Fibroblast of gingiva (primary cell): ENCODE results near the gene STIM2.

Source experiments
- DNase-seq: peaks from one replicate; pipeline ENCODE4 v3.0.0-alpha.2; 2011; ENCODE audit warnings: low read depth

Gene STIM2

DNA sequence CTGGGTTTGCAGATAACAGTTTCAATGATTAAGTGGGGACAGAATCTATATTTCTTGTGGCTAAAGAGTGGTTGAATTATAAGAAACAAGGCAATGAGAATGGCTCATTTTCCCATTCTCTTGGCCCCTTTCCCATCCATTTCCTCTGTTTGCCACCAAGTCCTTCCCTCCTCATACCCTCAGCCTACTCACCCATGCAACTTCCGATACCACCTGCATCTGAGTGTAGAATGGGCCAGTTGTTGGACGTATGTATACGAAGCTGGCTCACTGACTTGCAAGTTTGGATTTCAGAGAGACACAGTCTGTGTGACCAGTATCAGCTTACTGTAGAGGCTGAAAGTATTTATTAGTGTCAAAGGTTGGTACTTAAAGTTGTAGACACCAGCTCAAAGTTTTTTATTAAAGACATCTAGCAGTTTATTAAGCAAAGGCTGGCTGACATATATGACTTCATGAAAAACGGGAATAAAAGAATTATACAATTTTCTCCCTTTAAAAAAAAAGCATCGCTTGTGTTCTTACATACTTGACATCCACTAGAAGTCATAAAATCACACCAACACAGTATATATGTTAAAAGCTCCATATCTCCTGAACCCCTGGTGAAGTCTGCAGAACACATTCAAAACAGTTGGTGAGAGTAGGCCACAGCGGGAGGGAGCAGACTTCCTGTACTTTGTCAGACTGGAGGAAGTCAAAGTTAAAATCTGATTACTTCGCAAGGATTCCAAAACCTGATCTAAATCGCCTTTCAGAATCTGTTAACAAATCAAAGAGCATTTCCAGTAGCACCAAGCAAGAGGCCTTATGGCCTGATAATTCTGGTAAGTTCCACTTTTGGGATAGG lies 22.4 kb upstream of the STIM2 start:
- no peak for DNase-seq

DNA sequence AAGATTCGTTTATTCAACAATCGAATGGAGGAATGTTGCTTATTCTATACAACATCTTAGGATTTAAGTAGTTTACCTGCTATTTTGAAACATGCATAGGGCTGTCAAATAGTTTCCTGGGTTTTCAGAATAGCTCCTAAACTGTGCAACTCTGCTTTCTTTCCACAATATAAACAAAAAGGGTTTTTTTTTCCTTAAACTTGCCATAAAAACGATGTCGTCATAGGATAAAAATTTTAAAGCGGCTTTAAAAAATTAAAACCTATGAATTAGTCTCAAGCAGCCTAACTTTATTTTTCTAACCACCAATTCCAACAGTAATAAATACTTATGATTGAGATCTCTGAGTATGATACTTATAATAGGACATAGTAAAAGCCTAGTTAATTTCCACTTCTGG lies 21.6 kb upstream of the STIM2 start:
- no peak for DNase-seq

DNA sequence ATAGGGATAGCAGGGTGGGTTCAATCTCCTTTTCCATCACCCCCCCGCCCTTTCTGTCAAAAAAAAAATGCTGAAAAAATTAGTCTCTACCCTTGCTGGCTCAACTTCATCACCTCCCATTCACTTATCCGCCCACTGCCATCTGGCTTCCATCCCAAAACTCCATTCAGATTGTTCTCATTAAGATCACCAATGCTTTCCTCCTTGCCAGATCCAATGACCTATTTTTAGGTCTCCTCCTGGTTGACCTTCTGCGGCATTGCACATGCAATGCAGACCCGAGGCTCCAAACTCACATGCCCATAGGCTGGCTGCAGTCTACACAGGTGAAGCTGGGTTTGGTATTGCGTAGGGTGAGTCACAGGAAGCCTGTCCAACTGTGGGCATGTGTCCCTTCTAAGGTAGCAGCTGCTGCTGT lies 21.1 kb upstream of the STIM2 start:
- DNase-seq: peak; percentile 35

DNA sequence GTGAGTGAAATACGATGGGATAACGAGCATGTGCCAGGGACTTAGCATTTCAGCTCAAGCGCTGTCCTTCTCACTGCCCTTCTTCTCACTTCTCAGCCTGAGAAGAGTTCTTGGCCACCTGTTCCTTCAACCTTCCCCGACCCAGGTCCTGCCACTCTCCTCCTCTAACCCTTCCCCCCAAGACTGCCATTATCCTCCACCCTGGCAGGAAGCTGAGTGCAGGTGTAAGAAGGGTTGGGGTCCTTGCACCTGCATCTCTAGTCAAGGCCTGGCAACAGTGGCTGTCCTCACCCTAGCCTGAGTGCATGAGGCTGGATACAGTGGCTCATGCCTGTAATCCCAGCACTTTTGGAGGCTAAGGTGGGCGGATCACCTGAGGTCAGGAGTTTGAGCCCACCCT lies 19.9 kb upstream of the STIM2 start:
- no peak for DNase-seq

DNA sequence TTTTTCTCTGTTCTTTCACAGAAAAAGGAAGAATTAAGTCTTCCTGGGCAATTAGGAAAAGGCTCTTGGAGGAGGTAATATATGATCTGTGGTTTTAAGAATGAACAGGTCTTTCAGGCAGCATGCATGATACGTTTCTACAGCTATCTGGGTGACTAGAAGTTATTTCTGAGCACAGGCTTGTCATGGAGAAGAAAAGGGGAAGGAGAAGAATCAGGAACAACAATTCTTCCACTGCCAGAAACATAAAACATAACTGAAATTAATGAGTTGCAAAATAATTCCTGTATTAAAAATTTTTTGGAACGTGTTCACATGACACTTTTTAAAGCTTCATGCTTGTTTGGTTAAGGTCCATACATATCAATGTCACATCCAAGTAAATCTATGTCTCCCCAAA lies 17.7 kb upstream of the STIM2 start:
- no peak for DNase-seq

DNA sequence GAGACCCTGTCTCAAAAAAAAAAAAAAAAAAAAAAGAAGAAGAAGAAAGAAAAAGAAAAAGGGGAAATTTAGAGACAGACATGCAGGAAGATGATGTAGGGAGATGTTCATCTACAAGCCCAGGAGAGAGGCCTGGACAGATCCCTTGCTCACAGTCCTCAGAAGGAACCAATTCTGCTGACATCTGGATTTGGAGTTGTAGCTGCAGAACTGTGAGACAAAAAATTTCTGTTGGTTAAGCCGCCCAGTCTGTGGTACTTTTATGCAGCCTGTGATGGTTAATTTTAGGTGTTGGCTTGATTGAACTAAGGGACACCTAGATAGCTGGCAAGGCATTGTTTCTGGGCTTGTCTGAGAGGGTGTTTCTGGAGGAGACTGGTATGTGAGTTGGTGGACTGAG lies 10.1 kb upstream of the STIM2 start:
- DNase-seq: no peak

DNA sequence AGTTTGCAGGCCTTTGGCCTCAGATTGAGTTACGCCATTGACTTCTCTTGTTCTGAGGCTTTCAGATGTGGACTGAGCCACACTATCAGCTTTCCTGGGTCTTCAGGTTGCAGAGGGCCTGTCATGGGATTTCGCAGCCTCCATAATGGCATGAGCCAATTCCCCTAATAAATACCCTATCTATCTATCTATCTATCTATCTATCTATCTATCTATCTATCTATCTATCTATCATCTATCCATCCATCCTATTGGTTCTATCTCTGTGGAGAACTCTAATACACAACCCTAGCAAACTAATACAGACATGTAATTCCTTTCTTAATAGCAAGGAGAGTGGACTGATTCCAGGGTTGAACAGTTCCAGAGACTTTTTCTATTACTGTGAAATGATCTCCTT lies 9.5 kb upstream of the STIM2 start:
- DNase-seq: no peak

DNA sequence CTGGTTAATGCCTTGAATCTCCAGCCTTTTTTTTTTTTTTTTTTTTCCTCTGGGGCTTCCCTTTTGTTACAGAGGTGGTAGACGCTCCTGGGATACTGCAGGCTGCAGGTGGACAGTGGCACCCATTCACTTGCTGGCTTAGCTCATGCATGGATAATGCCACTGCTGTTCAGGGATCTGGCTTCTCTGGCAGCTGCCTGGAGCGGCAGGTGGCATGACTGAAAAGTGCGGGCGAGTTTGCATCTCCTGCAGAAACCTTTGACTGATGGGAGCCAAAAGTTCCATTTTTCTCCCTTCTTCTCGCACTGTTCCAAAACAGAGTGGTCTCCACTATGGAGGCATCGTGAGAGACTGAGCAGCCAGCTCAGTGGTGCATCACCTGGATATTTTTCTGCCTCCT lies 5.9 kb upstream of the STIM2 start:
- DNase-seq: no peak

DNA sequence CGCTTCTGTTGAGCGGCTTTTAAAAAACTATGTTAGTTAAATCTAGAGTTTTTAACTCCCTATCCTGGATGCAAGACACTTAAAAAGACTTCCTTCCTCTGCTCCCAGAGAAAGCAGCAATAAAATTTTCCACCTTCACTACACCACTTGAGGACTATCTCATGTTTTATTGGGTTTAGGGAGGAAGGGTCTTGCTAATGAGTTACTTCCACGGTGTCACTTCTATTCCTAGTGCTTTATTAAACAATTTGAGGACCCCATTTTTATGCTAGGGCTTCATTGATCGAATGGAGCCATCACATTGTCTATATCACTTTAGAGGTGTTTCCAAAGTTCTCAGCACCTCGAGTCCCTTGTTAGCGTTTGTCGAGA lies 3.7 kb upstream of the STIM2 start:
- no peak for DNase-seq

DNA sequence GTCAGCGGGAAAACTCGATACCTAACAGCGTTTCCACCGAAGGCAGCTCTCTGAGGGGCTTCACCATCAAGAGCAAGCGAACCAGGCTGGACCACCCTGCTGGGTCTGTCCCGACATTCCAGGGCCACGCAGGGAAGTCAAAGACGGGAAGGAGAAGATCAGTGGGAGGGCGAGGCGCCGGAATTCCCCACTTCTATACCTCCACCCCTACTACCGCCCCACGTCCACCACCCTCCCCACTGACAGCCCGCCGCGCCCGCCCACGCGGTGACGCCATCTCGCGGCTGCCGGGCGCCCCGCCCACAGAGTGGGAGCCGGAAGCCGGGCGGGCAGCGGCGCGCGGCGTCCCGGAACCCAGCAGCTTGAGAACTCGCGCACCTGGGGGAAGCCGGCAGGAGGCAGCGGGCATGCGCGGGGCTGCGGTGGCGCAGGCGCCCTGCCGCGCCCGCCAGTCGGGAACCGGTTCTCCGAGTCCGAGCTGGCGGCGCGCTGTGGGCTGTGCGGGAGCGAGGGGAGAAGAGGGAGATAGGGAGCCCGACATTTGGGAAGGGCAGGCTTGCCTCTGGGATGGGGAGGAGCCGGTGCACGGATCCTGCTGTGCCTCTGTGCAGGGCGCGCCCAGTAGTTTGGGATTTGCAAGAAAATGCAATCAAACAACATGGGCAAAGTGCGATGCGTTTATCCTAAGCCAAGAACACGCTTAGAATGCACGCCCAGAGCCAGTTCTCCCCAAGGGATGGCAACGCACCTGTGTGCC lies 3.2 kb upstream of the STIM2 start:
- peak; percentile 77 for DNase-seq

DNA sequence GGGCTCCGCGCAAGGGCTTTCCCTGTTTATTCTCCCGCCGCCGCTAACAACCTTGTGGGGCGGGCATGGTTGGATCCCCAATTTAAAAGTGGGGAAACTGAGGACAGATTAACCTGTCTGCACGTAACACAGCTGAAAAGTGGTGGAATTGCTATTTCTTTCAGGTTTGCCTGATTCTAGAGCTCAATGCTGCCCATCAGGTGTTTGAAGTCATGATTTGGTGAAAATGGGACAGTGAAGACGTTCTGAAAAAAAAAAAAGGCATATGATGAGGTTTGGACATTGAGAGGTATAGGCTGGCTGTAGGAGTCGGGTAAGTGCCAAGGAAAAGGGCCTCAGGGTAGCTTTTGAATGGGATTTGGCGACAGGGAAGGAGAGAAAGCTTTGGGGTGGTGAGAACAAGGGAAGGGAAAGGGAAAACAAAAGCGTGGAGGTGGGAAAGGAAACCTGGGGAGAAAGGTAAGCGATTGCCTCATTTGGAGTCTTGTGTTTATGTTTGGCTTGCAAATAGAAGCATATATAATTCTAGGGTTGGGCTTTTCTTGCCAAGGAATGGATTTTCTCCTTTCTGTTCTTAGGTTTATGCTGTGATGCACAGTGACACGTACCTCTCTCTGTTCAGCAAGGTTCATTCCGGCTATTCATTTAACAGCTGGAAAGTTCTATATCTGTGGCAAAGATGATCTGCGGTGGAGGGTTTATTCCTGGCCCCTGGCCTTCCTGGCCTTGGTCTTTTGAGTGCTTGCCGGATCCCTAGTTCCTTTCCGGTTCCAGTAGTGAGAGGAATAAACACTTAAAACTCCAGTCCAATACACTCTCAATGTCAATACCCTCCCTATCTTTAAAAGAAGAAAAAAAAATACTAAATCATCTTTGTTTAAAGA lies 2.4 kb upstream of the STIM2 start:
- DNase-seq: no peak

DNA sequence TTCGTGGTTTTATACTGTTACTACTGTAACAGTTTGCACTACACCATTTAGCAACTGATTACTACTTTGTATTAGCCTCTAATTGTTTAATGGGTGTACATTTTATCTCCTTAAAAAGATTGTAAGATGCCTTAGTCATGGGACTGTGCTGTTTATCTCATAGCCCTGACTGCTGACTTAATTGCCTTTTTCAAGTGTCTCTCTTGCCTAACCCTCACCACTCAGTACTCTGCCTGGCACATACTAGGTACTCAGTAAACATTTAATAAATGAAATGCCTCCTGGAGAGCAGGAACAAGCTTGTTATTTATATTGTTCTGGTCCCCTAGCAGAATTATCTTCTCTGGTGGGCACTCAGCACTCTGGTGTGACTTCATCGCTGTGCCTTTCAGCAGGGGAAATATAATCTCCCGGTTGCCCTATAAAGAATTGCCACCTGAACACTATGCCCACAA lies 1.7 kb upstream of the STIM2 start:
- DNase-seq: no peak

DNA sequence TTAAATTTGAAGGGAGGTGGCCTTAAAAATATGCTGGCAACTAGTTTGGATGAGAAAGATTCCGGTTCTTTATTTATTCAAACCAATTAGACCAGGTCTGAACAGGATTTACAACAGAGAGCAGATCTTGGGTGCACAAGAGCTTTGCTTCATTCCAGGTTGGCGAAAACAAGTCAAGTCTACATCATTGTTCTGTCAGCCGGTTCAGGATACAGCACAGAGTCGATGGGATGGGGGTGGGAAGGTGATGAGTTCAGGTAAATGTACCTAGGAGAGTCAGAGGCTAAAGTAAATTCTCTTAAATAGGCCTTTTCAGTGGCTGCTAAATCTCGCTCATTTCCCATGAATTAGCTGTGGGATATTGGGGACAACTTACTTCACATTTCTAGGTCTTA lies 882 bp upstream of the STIM2 start:
- DNase-seq: no peak

DNA sequence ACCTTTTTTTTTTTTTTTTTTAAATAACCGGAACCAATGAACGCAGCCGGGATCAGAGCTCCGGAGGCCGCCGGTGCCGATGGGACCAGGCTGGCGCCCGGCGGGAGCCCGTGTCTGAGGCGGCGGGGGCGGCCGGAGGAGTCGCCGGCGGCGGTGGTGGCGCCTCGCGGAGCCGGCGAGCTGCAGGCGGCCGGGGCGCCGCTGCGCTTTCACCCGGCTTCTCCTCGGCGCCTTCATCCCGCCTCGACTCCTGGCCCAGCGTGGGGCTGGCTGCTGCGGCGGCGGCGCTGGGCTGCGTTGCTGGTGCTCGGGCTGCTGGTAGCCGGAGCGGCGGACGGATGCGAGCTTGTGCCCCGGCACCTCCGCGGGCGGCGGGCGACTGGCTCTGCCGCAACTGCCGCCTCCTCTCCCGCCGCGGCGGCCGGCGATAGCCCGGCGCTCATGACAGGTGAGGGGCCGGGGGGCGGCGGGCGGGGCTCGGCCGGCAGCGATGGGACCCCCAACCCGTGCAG lies 337 bp downstream of the STIM2 start:
- peak; percentile 52 for DNase-seq

DNA sequence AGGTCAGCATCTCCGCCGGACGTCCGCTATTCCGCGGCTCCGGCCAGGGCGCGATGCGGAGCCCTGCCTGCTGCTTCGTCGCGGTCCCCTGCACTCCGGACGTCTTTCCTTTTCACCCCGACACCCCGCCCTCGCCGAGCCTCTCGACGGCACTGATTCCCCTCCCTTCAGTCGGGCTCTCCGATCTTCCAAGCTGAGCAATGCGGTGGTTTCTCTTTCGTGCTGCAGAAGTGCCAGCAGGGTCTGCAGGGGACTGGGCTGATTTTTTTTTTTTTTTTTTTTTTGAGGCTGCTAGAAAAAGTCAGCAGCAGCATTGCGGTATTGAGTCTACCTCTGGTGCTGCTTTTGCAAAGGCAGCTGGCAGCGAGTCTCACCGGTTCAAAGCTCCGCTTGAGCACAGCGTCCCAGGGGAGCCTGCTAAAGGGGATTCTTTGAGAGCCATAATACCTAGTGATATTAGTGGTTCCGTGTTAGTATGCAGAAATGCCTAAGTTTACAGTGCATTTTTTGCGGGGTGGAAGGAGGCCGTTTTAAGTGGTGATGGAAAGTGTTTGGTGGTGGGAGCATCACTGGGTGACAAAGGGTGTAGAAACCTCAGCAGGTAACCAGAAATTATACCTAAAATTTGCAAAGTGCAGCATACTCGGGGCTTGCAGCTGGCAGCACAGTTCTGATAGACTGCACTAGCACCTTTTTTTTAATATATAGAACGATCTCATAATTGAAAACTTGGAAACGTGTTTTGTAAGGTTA lies 969 bp downstream of the STIM2 start:
- DNase-seq: peak; percentile 52

DNA sequence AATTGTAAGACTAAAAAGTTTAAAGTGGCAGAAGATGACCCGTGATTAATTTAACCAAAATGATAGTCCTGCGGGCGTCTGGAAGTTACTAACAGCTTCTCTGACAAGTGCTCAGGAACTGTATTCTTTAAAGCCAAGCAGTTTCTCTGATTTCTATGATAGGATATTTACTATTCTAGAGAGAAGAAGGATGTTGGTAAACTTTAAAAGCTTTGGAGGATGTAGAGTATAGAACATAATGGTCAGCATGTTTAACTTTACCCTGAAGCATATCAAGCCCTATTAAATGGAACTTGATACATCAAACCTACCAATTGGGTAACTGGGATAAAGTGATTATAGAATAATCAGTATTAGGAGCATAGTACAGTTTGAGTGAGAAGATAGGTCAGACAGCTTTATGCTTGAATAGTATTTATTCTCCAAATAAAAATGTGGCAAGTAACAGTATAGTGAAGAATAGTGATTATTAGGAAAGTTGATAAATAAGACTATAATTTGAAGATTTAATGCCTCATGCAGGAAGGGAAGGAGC lies 1.8 kb downstream of the STIM2 start:
- DNase-seq: no peak

DNA sequence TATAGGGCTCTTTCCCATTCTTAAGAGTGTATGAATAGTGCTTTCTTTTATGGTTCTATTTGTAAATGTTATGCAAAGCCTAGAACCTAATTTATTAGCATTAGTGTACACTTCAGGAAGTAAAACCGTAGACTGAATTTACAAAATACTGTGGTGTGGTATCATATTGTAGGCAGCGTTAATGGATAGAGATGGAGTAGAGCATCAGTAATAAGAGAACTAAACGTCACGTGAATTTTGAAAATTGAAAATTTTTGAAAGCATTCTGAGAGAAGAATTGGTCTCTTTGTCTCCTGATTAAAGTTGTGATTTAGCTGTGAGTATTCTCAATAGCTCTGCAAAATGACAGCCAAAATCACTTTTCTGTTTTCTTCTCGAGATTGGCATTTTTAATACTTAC lies 2.9 kb downstream of the STIM2 start:
- DNase-seq: no peak

DNA sequence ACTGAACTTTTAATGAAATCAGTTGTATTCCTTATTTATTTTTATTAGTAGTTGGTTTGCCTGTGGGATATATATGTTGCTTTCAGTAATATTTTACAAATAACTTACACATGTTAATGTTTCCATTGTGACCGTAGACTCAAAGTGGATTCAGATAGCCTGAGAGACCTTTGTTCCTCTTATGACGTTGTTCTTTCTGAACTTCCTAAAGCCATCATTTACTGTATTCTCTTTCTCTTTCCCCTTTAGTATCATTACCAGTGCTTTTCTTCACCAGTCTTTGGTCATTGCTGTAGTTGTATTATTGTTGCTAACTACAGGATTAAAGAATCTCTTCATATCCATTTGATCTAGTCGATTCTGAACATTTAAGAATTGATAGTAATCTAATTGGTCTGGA lies 4.3 kb downstream of the STIM2 start:
- no peak for DNase-seq

DNA sequence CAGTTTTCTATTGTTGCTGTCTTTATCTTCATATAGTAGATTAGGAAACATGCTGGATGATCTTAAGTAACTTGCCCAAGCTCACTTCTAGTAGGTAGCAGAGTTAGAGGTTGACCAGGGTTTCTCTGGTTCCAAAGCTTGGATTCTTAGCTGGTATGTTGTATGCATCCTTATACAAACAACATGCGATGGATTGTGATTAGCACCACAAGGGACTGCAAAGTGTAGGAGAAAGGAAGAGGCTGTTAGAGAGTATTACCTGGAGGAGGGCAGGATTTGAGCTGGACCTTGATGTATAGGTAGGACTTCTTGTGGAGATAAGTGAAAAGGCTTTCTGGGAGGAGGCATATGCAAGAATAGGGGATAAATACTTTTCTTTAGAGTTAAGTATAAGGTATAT lies 5.6 kb downstream of the STIM2 start:
- DNase-seq: no peak

DNA sequence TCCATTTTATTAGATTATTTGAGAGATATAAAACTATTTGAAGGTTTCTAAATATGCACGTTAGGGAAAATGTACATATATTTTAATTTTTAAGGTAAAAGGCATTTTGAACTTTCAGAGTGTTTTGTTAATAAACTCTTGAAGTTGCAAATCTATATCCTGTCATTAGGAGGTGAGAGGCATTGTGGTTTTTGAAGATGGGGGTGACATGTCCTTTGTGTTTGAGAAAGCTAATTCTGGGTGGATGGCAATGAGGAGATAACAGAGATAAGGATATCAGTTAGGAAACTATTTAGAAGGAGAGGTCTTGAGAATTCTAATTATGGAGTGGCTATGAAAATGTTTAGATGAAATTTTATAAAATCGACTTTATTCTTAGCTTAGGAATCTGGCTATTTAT lies 6.1 kb downstream of the STIM2 start:
- DNase-seq: no peak

DNA sequence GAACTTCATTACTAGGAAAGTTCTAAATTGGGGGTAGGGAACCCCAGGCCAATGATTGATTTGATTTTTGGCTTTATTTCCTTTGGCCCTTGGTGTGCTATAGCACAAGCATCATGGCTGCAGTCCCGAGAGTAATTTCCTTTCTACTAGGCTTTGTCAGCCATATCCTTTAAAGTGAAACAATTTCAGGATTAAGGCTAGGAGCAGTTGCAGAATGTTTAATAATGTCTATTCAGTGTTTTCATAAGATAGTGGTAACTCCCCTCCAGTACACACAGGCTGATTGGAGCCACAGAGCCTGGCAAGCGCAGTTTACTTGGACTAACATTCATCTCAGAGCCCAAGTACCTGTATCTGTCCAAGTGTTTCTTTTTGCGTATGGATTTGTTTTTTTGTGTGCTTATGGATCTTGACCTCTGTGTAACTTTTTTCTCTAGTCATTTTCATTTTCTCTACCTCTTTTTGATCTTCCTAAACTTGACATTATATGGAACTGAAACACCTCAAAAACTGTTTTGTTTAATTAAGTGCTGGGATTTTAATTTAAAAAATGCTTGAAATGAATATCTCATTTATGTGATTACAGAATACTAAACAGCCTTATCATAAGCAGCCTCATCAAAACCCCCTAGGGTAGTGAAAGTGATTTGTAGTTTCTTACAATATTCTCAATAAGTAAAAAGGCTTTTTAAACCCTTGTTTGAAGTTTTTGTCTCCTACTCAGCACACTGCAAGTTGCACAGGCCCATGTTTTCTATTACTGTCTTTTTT lies 7.5 kb downstream of the STIM2 start:
- no peak for DNase-seq
